ENCODE measurements around the gene CMIP.

The CMIP gene

DNA sequence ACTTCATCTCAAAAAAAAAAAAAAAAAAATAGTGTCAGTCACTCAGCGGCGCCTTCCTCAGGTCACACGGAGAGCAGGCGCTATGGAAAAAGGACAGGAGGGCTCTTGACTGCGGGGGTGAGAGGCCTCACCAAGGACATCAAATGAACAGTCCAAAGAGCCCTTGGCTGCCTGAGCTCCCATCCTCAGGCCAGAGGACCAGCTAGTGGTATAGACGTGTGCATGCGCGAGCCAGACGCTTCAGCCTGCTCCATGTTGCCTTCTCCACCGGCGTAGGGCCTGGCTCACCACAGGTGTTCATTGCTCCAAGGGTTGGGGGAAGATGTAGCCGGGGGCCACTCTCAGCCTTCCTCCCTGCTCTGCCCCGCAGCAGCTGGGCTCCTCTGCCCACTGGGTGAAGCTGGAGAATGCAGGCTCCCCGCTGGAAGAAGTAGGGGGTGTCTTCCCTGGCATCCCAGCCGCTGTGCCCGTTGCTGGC is 268.7 kb downstream of the CMIP start:
- Histone ChIP-seq H3K4me3 (ENCODE audit: low read length, poor library complexity, severe bottlenecking) (no peak overlapping the region), H3K9ac (ENCODE audit: low read depth, low read length, poor library complexity, severe bottlenecking) (no peak overlapping the region), H3K4me2 (ENCODE audit: low read depth, low read length, poor library complexity, severe bottlenecking) (no peak overlapping the region), H4K20me1 (ENCODE audit: insufficient read depth, low read length, poor library complexity, severe bottlenecking) (no peaks in the 10 kb centered on the region), H3K9me3 (ENCODE audit: insufficient read depth, low read depth, low read length) (no peaks in the 10 kb centered on the region), H3K27me3 (ENCODE audit: insufficient read depth, low read length, poor library complexity, severe bottlenecking) (no peaks in the 10 kb centered on the region), H3K9me2 (replicated peaks; ENCODE audit: low read depth, low read length) (no peaks in the 10 kb centered on the region), H2AFZ (ENCODE audit: low read length) (no peak overlapping the region), H3K36me3 (ENCODE audit: insufficient read depth, low read length) (peaks cover 4% of the 10 kb centered on the region; the same call in 1 of the 2 replicates), H3K4me1 (ENCODE audit: insufficient read depth, low read length, poor library complexity, severe bottlenecking) (no peaks in the 10 kb centered on the region), H3K79me2 (ENCODE audit: insufficient read depth, low read length) (no peaks in the 10 kb centered on the region), H3F3A (ENCODE audit: low read depth) (no peaks in the 10 kb centered on the region)
- TF ChIP-seq, protein P1, sequence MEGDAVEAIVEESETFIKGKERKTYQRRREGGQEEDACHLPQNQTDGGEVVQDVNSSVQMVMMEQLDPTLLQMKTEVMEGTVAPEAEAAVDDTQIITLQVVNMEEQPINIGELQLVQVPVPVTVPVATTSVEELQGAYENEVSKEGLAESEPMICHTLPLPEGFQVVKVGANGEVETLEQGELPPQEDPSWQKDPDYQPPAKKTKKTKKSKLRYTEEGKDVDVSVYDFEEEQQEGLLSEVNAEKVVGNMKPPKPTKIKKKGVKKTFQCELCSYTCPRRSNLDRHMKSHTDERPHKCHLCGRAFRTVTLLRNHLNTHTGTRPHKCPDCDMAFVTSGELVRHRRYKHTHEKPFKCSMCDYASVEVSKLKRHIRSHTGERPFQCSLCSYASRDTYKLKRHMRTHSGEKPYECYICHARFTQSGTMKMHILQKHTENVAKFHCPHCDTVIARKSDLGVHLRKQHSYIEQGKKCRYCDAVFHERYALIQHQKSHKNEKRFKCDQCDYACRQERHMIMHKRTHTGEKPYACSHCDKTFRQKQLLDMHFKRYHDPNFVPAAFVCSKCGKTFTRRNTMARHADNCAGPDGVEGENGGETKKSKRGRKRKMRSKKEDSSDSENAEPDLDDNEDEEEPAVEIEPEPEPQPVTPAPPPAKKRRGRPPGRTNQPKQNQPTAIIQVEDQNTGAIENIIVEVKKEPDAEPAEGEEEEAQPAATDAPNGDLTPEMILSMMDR (conservative IDR thresholded peaks at IDR 0.05; ENCODE audit: low read length): no peak
- no peak for TF ChIP-seq EZH2phosphoT487 (IDR thresholded peaks at IDR 0.05; ENCODE audit: borderline replicate concordance)

DNA sequence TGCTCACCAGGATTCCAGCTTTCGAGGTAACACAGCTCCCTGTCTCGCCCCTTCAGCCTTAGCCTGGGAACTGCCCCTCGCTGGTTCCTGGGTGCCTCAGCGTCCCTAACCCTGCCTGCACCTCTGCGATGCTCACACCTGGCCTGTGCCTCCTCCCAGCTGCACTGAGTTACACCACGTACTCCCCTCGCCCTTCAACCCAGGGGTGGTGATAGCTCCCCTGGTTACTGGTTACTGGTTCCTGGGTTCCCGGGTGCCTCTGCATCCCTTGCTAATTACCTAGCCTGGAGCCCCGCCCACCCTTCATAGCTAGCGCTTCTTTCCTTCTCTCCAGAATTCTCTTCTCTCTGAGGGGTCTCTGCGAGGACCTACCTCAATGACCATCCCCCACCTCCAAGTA is 269.2 kb downstream of the CMIP start:
- TF ChIP-seq, protein P1 (conservative IDR thresholded peaks at IDR 0.05; ENCODE audit: low read length): no peak
- TF ChIP-seq EZH2phosphoT487 (IDR thresholded peaks at IDR 0.05; ENCODE audit: borderline replicate concordance): no peak
- Histone ChIP-seq H3K4me3 (ENCODE audit: low read length, poor library complexity, severe bottlenecking) (no peak overlapping the region), H3K9me2 (replicated peaks; ENCODE audit: low read depth, low read length) (no peaks in the 10 kb centered on the region), H3K36me3 (ENCODE audit: insufficient read depth, low read length) (no peaks in the 10 kb centered on the region), H3F3A (ENCODE audit: low read depth) (no peaks in the 10 kb centered on the region), H3K4me1 (ENCODE audit: insufficient read depth, low read length, poor library complexity, severe bottlenecking) (peaks cover 4% of the 10 kb centered on the region), H3K9me3 (ENCODE audit: insufficient read depth, low read depth, low read length) (no peaks in the 10 kb centered on the region), H2AFZ (ENCODE audit: low read length) (no peak overlapping the region), H3K9ac (ENCODE audit: low read depth, low read length, poor library complexity, severe bottlenecking) (no peak overlapping the region), H3K27me3 (ENCODE audit: insufficient read depth, low read length, poor library complexity, severe bottlenecking) (no peaks in the 10 kb centered on the region), H3K79me2 (ENCODE audit: insufficient read depth, low read length) (no peaks in the 10 kb centered on the region), H4K20me1 (ENCODE audit: insufficient read depth, low read length, poor library complexity, severe bottlenecking) (no peaks in the 10 kb centered on the region), H3K4me2 (ENCODE audit: low read depth, low read length, poor library complexity, severe bottlenecking) (no peak overlapping the region)

DNA sequence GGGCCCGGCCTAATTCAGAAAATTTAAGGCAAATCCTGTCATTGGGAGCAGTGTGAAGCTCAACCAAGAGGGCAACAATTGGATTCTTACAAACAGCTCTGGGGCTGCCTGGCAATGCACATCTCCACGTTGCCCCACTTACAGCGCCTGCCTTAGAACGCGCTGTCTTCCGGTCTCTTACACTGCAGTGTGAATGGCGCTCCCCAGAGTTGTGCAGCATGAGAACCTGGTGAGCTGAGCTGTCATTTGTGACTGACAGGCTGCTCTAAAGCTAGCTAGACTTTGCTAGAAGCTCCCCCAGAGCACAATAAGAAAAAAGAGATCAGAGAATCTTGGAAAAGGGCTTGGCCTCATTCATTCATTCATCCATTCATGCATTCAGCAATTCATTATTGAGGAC is 270.0 kb downstream of the CMIP start:
- H4K20me1 ChIP-seq (ENCODE audit: insufficient read depth, low read length, poor library complexity, severe bottlenecking): no peaks in the 10 kb centered on the region
- no peak overlapping the region for H3K4me3 ChIP-seq (ENCODE audit: low read length, poor library complexity, severe bottlenecking)
- no peaks in the 10 kb centered on the region for H3F3A ChIP-seq (ENCODE audit: low read depth)
- H3K4me1 ChIP-seq (ENCODE audit: insufficient read depth, low read length, poor library complexity, severe bottlenecking): peaks cover 7% of the 10 kb centered on the region
- H3K9me3 ChIP-seq (ENCODE audit: insufficient read depth, low read depth, low read length): no peaks in the 10 kb centered on the region
- no peak overlapping the region for H2AFZ ChIP-seq (ENCODE audit: low read length)
- no peak overlapping the region for H3K4me2 ChIP-seq (ENCODE audit: low read depth, low read length, poor library complexity, severe bottlenecking)
- H3K9ac ChIP-seq (ENCODE audit: low read depth, low read length, poor library complexity, severe bottlenecking): no peak overlapping the region
- TF ChIP-seq, protein P1 (conservative IDR thresholded peaks at IDR 0.05; ENCODE audit: low read length): no peak
- TF ChIP-seq EZH2phosphoT487 (IDR thresholded peaks at IDR 0.05; ENCODE audit: borderline replicate concordance): no peak
- H3K79me2 ChIP-seq (ENCODE audit: insufficient read depth, low read length): no peaks in the 10 kb centered on the region
- H3K36me3 ChIP-seq (ENCODE audit: insufficient read depth, low read length): no peaks in the 10 kb centered on the region
- no peaks in the 10 kb centered on the region for H3K9me2 ChIP-seq (replicated peaks; ENCODE audit: low read depth, low read length)
- H3K27me3 ChIP-seq (ENCODE audit: insufficient read depth, low read length, poor library complexity, severe bottlenecking): no peaks in the 10 kb centered on the region

Measured in Loucy (cell line).